Measurements from ENCODE around the gene IGF2. TPM values are rescaled to one million over a fixed set of nuclear protein-coding genes. Genes with fewer than 3 reads are reported as not detected.

IGF2 gene
- polyA plus RNA-seq, 1 donor (not counting 4 experiments of a cell fraction or from before 2014, with no cell fraction given): not detected

- dilution Hi-C loops (cut with MboI; ENCODE audit: extremely low pct_ligation_motif_present, low sequenced_read_pairs): no loop called here
- Histone ChIP-seq H3K9me1 (ENCODE audit: control insufficient read depth, extremely low read depth, insufficient read depth, low read length) (no peaks in the 10 kb centered on the region), H2AFZ (ENCODE audit: control insufficient read depth, low read length) (no peak overlapping the region), H3K9ac (ENCODE audit: control insufficient read depth, extremely low read depth, insufficient read depth, low read length) (no peak overlapping the region), H3K79me2 (ENCODE audit: control insufficient read depth, insufficient read depth, low read length) (no peaks in the 10 kb centered on the region), H3K4me1 (ENCODE audit: control insufficient read depth, extremely low read depth, insufficient read depth, low read length) (no peaks in the 10 kb centered on the region), H3K4me2 (ENCODE audit: control insufficient read depth, extremely low read depth, insufficient read depth, low read depth, low read length) (no peak overlapping the region), H3K4me3 (ENCODE audit: control insufficient read depth in 2 of 3, extremely low read depth in 1 of 3, insufficient read depth in 2 of 3, low read depth in 1 of 3, low read length in 3 of 3) (no peak overlapping the region), H4K20me1 (ENCODE audit: control insufficient read depth, extremely low read depth, insufficient read depth, low read length) (no peaks in the 10 kb centered on the region), H3K27me3 (ENCODE audit: control insufficient read depth, extremely low read depth, insufficient read depth, low read length) (peaks cover 31% of the 10 kb centered on the region), H3K27ac (ENCODE audit: control insufficient read depth, insufficient read depth, low read length) (no peak overlapping the region), H3K36me3 (ENCODE audit: control insufficient read depth in 2 of 2, extremely low read depth in 1 of 2, insufficient read depth in 2 of 2, low read length in 2 of 2) (no peaks in the 10 kb centered on the region), H3K9me3 (ENCODE audit: control insufficient read depth, low read depth, low read length) (no peaks in the 10 kb centered on the region)
- TF ChIP-seq CTCF (optimal IDR thresholded peaks at IDR 0.05 in 1 of 3, IDR thresholded peaks at IDR 0.05 in 1 of 3, conservative IDR thresholded peaks at IDR 0.05 in 1 of 3; ENCODE audit: extremely low read depth in 1 of 3, insufficient read depth in 2 of 3, low read length in 3 of 3) (no peak), EZH2 (IDR thresholded peaks at IDR 0.05; ENCODE audit: low read length) (no peak)
- DNase-seq (ENCODE audit: low read depth, low spot score) (no peak), FAIRE-seq (no peak)
These were observed 28.7 kb downstream of the IGF2 start for GRCh38 chr11:2110521-2110920.

- Histone ChIP-seq H3K9me3 (ENCODE audit: control insufficient read depth, low read depth, low read length) (no peaks in the 10 kb centered on the region), H3K27ac (ENCODE audit: control insufficient read depth, insufficient read depth, low read length) (no peak overlapping the region), H3K9ac (ENCODE audit: control insufficient read depth, extremely low read depth, insufficient read depth, low read length) (no peak overlapping the region), H3K27me3 (ENCODE audit: control insufficient read depth, extremely low read depth, insufficient read depth, low read length) (peaks cover 36% of the 10 kb centered on the region), H3K9me1 (ENCODE audit: control insufficient read depth, extremely low read depth, insufficient read depth, low read length) (no peaks in the 10 kb centered on the region), H3K4me1 (ENCODE audit: control insufficient read depth, extremely low read depth, insufficient read depth, low read length) (no peaks in the 10 kb centered on the region), H3K4me3 (ENCODE audit: control insufficient read depth in 2 of 3, extremely low read depth in 1 of 3, insufficient read depth in 2 of 3, low read depth in 1 of 3, low read length in 3 of 3) (no peak overlapping the region), H2AFZ (ENCODE audit: control insufficient read depth, low read length) (no peak overlapping the region), H3K79me2 (ENCODE audit: control insufficient read depth, insufficient read depth, low read length) (no peaks in the 10 kb centered on the region), H4K20me1 (ENCODE audit: control insufficient read depth, extremely low read depth, insufficient read depth, low read length) (no peaks in the 10 kb centered on the region), H3K36me3 (ENCODE audit: control insufficient read depth in 2 of 2, extremely low read depth in 1 of 2, insufficient read depth in 2 of 2, low read length in 2 of 2) (no peaks in the 10 kb centered on the region), H3K4me2 (ENCODE audit: control insufficient read depth, extremely low read depth, insufficient read depth, low read depth, low read length) (no peak overlapping the region)
- DNase-seq (ENCODE audit: low read depth, low spot score): no peak
- FAIRE-seq: no peak
- TF ChIP-seq CTCF (optimal IDR thresholded peaks at IDR 0.05 in 1 of 3, IDR thresholded peaks at IDR 0.05 in 1 of 3, conservative IDR thresholded peaks at IDR 0.05 in 1 of 3; ENCODE audit: extremely low read depth in 1 of 3, insufficient read depth in 2 of 3, low read length in 3 of 3) (no peak), EZH2 (IDR thresholded peaks at IDR 0.05; ENCODE audit: low read length) (no peak)
- dilution Hi-C loops (cut with MboI; ENCODE audit: extremely low pct_ligation_motif_present, low sequenced_read_pairs): no loop called here
These were observed 29.6 kb downstream of the IGF2 start for GRCh38 chr11:2109541-2110019.
